Nephron progenitor cell (in vitro differentiated cells): ENCODE measurements around the gene ATXN3.

Source experiments
- DNase-seq: peaks from one replicate; pipeline ENCODE4 v3.0.0; 2021
- H3K27ac Mint-ChIP-seq: 2 replicates; pipeline ENCODE4 v1.8.0; 2021; ENCODE audit warnings: mild to moderate bottlenecking, moderate library complexity, mixed read lengths
- H3K27me3 Mint-ChIP-seq: 2 replicates; pipeline ENCODE4 v1.8.0; 2021; ENCODE audit warnings: mild to moderate bottlenecking, low read depth, mixed read lengths; ENCODE audit not compliant: poor library complexity
- H3K36me3 Mint-ChIP-seq: 2 replicates; pipeline ENCODE4 v1.8.0; 2021; ENCODE audit warnings: low read depth, mixed read lengths
- H3K4me1 Mint-ChIP-seq: 2 replicates; pipeline ENCODE4 v1.8.0; 2021; ENCODE audit warnings: mixed read lengths
- H3K4me3 Mint-ChIP-seq: 2 replicates; pipeline ENCODE4 v1.8.0; 2021; ENCODE audit warnings: mild to moderate bottlenecking, moderate library complexity, mixed read lengths
- H3K9me3 Mint-ChIP-seq: 2 replicates; pipeline ENCODE4 v1.8.0; 2021; ENCODE audit warnings: mild to moderate bottlenecking, moderate library complexity, mixed read lengths
- TF ChIP-seq, protein P1 (sequence below): fragments of 200-600 bp; sonication (generic); IDR thresholded peaks from 2 replicates; pipeline ENCODE4 v1.5.0; 2021; ENCODE audit warnings: antibody characterized with exemption

Gene ATXN3

DNA sequence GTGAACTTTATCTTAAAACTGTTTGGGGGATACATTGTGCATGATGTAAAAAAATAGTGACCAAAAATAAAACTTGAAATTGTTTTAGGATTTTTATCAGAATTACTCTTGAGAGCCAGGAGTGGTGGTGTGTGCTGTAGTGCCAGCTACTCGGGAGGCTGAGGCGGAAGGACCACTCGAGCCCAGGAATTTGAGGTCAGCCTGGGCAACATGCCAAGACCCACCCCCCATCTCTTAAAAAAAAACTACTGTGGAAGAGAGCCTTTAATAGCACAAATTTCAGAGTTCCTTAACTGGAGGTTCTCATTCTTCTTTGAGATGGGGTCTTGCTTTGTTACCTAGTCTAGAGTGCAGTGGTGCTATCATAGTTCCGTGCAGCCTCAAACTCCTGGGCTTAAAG is 36.9 kb upstream of the ATXN3 start:
- DNase-seq: no peak
- peaks cover 75% of the 10 kb centered on the region for H3K36me3 Mint-ChIP-seq
- H3K9me3 Mint-ChIP-seq: no peaks in the 10 kb centered on the region
- H3K4me3 Mint-ChIP-seq: no peak overlapping the region
- TF ChIP-seq, protein P1, sequence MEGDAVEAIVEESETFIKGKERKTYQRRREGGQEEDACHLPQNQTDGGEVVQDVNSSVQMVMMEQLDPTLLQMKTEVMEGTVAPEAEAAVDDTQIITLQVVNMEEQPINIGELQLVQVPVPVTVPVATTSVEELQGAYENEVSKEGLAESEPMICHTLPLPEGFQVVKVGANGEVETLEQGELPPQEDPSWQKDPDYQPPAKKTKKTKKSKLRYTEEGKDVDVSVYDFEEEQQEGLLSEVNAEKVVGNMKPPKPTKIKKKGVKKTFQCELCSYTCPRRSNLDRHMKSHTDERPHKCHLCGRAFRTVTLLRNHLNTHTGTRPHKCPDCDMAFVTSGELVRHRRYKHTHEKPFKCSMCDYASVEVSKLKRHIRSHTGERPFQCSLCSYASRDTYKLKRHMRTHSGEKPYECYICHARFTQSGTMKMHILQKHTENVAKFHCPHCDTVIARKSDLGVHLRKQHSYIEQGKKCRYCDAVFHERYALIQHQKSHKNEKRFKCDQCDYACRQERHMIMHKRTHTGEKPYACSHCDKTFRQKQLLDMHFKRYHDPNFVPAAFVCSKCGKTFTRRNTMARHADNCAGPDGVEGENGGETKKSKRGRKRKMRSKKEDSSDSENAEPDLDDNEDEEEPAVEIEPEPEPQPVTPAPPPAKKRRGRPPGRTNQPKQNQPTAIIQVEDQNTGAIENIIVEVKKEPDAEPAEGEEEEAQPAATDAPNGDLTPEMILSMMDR: no peak
- H3K27ac Mint-ChIP-seq: no peak overlapping the region
- H3K27me3 Mint-ChIP-seq: no peaks in the 10 kb centered on the region
- no peaks in the 10 kb centered on the region for H3K4me1 Mint-ChIP-seq

DNA sequence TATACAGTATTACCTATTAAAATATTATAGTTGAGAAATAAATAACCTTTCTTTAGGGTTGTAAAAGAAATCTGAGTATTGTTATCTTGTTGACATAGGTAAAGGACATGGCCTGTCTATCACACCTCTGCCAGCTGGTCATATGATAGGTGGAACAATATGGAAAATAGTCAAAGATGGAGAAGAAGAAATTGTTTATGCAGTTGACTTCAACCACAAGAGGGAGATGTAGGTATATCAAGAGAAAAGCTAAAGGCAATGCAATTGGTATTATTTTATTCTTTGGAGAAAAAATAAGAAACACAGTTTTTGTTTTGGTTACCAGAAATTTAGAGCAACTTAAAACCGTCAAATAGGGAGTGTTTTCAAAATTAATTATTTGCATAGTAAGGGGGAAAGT is 28.9 kb upstream of the ATXN3 start:
- Mint-ChIP-seq H3K9me3 (no peaks in the 10 kb centered on the region), H3K4me1 (no peaks in the 10 kb centered on the region), H3K27me3 (peaks cover 3% of the 10 kb centered on the region), H3K36me3 (peaks cover 69% of the 10 kb centered on the region), H3K4me3 (no peak overlapping the region), H3K27ac (no peak overlapping the region)
- TF ChIP-seq, protein P1: peak; percentile 37
- no peak for DNase-seq

DNA sequence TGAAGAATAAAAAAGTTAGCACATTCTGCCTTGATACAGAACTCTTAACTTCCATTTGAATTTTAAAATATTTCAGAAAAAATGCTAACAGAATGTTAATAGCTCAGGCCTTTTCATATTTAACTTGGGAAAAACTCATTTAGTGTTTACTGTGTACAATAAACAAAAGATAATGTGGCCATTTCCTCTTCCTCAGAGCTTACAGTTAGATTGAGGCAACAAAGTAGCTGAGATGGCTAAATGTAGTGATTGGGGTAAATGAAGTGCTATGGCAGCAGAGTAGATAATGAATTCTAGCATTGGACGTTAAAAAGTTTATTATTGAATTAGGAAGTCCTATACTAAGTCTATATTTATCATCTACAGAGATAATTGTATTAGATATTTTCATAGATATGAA is 28.1 kb upstream of the ATXN3 start:
- no peak for DNase-seq
- H3K27me3 Mint-ChIP-seq: peaks cover 3% of the 10 kb centered on the region
- H3K4me3 Mint-ChIP-seq: no peak overlapping the region
- H3K9me3 Mint-ChIP-seq: no peaks in the 10 kb centered on the region
- no peaks in the 10 kb centered on the region for H3K4me1 Mint-ChIP-seq
- no peak overlapping the region for H3K27ac Mint-ChIP-seq
- H3K36me3 Mint-ChIP-seq: peaks cover 73% of the 10 kb centered on the region
- TF ChIP-seq, protein P1: no peak

DNA sequence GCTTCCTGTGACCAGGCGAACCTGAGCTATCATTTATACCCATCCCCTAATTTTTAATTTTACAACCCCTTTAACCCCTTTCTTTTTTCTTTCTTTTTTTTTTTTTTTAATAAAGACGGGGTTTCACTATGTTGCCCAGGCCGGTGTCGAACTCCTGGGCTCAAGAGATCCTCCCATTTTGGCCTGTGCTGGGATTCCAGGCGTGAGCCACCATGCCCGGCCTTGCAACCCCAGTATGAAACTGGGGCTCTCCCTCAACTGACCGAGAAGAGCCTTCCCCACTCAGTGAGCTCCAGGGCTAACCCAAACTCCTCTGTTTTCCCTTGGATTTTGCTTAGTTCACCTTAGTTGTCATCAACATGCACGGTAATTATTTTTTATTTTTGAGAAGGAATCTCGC is 16.4 kb upstream of the ATXN3 start:
- Mint-ChIP-seq H3K4me3 (peak overlapping the region; percentile 96), H3K9me3 (no peaks in the 10 kb centered on the region), H3K4me1 (peaks cover 28% of the 10 kb centered on the region), H3K27ac (peak overlapping the region; percentile 100), H3K36me3 (peaks cover 34% of the 10 kb centered on the region), H3K27me3 (peaks cover 2% of the 10 kb centered on the region)
- TF ChIP-seq, protein P1: no peak
- no peak for DNase-seq

DNA sequence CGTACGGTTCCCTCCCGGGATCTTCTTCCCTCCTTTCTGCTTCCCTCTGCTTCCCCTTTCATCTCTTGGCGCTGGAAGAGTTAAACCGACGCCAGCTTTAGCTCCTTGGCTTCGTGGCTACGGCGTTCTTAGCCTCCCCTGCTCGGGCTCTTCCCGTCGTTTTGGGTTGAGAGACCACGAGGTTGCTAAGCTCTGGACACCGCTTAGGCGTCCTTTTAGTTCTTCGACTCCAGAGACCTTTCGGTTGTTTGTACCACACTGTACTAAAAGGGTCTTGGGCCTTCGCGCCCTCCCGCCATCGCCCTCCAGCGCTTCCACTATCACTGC is 15.9 kb upstream of the ATXN3 start:
- H3K27ac Mint-ChIP-seq: peak overlapping the region; percentile 100
- H3K36me3 Mint-ChIP-seq: peaks cover 33% of the 10 kb centered on the region
- peaks cover 28% of the 10 kb centered on the region for H3K4me1 Mint-ChIP-seq
- no peaks in the 10 kb centered on the region for H3K9me3 Mint-ChIP-seq
- peak overlapping the region; percentile 96 for H3K4me3 Mint-ChIP-seq
- TF ChIP-seq, protein P1: no peak
- no peak for DNase-seq
- peaks cover 2% of the 10 kb centered on the region for H3K27me3 Mint-ChIP-seq

DNA sequence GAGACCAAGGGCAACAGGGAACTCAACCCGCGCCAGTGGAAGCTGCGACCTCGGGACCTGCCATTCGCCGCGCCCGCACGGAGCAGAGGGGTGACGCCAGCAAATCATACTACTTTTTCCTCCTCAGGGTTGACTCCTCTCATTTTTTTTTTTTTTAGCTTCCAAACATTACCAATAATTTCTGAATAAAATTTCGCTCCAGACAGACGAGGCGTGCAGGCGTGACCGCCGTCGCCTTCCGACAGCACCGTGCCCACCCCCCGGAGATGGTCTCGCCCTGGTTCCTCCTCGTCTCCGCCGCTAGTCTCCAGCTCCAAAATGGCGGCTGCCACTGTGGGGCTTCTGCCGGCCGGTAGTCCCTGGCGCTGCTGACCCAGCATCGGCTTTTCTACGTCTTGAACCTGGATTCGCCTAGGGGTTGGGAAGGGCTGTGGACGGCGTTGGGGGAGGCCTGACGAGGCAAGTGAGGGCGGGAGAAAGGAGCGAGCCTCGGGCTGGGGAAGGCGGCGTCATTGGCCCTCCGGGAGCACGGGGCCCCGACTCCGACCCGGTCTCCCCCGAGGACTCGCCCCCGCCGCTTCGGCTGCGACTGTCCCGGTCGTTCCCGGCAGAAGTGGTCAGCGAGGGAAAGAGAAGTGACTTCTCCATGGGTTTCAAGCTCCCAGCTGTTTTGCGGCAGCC is 15.4 kb upstream of the ATXN3 start, which contains the start of the genes CPSF2 and NDUFB1:
Gene CPSF2 (plus strand): TSS at position 300 of the 681 bp plus-strand sequence. CDS start 9,016 bp downstream, outside the sequence.
Gene NDUFB1 (minus strand): TSS at position 37 of the 681 bp plus-strand sequence. CDS start 4,069 bp downstream, outside the sequence.
- H3K27ac Mint-ChIP-seq: peak within 1 kb of the TSS; percentile 100
- TF ChIP-seq, protein P1: no peak
- H3K4me3 Mint-ChIP-seq: peak within 1 kb of the TSS; percentile 96
- peaks cover 5% of the 10 kb centered on the region for H3K27me3 Mint-ChIP-seq
- H3K4me1 Mint-ChIP-seq: peaks cover 28% of the 10 kb centered on the region
- DNase-seq: peak; percentile 88
- H3K9me3 Mint-ChIP-seq: no peaks in the 10 kb centered on the region
- peaks cover 30% of the 10 kb centered on the region for H3K36me3 Mint-ChIP-seq
